GM10266 (cell line): ENCODE measurements around the gene SEMA3F.

Experiments
- DNase-seq: peaks from one replicate; pipeline ENCODE4 v3.0.0; 2012; ENCODE audit errors: extremely low spot score
- TF ChIP-seq, protein P1 (sequence below): IDR thresholded peaks from 2 replicates; pipeline ENCODE4 v1.5.1; 2012; ENCODE audit warnings: mild to moderate bottlenecking, low read depth; ENCODE audit not compliant: control insufficient read depth, insufficient read depth; ENCODE audit errors: missing control alignments

SEMA3F gene

DNA sequence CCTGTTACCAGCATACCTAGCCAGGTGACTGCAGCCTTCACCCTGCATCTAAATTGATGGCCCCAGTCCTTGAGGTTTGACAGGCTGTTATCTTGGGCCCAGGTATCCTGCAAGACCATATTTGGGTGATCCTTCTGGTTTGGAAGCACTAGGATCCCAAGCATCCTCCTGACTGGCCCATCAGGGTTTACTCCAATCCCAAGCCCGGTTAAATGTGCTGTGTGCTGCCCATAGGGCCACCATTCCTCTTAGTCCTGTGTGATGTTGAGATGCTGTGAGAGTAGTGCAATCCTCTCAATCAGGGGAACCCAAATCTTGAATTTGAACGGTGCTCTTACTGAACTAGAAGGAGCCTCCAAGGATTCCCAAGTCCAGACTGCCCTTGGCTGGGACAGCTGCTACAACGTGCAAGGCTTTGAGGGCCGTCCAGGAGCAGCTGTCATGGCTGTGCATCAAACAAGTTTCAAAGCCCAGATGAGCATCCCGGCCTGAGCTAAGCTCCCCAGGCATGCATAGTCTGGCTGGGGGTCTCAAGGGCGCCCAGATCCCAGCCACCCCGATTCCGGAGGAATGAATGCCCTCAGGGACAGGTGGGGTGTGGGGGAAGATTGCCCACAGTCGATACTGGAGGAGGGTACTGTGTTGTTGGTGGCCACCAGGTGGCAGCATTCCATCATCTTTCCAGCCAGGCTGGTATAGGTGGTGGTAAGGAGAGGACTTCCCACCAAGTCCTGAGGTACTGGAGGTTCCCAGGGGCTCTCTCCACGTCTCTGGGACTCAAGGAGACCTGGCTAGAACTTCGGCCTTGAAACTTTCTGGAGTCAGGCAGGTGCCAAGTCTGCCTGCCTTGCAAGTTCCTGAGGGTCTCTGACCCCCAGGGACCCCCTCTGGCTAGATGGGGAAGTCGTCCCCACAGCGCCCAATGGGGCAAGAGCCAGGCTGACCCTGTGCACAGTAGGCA is 33.8 kb upstream of the SEMA3F start:
- DNase-seq = peak; percentile 88
- TF ChIP-seq, protein P1, sequence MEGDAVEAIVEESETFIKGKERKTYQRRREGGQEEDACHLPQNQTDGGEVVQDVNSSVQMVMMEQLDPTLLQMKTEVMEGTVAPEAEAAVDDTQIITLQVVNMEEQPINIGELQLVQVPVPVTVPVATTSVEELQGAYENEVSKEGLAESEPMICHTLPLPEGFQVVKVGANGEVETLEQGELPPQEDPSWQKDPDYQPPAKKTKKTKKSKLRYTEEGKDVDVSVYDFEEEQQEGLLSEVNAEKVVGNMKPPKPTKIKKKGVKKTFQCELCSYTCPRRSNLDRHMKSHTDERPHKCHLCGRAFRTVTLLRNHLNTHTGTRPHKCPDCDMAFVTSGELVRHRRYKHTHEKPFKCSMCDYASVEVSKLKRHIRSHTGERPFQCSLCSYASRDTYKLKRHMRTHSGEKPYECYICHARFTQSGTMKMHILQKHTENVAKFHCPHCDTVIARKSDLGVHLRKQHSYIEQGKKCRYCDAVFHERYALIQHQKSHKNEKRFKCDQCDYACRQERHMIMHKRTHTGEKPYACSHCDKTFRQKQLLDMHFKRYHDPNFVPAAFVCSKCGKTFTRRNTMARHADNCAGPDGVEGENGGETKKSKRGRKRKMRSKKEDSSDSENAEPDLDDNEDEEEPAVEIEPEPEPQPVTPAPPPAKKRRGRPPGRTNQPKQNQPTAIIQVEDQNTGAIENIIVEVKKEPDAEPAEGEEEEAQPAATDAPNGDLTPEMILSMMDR = peak; percentile 80

GRCh38 chr3:50122071-50122470 is 33.1 kb upstream of the SEMA3F start:
- TF ChIP-seq, protein P1 = no peak
- DNase-seq = no peak

DNA sequence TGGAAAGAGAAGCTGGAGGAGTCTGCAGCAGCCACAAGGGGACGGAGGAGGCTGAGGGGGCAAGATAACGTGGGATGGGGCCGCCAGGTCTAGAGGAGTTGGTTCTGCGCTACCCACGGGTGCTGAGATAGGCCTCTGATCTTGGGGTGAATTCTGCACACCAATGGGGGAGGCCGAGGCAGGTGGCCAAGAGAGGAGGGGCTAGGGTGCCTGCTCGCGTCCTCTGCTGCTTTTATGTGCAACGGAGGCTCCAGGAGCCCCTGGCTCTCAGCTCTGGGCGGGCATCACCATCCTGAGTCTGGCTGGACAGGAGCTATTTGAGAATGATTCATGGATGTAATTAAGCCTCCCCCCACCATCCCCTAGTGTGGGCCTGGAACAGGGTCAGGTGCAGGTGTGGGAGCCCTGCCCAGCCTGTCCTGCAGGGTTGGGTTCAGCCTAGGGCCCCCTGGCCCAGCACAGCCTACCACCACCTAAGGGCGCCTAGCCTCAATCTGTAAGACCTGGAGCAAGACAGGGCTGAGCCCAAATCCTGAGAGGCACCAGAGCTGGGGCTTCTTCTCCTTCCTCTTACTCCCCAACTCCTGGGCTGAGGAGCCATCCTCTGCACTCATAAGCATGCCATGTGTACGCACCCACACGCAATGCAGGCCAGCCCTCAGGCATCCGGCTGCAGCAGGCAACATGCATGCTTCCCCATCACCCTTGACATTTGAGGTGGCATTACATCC is 32.3 kb upstream of the SEMA3F start:
- TF ChIP-seq, protein P1 = no peak
- DNase-seq = no peak

DNA sequence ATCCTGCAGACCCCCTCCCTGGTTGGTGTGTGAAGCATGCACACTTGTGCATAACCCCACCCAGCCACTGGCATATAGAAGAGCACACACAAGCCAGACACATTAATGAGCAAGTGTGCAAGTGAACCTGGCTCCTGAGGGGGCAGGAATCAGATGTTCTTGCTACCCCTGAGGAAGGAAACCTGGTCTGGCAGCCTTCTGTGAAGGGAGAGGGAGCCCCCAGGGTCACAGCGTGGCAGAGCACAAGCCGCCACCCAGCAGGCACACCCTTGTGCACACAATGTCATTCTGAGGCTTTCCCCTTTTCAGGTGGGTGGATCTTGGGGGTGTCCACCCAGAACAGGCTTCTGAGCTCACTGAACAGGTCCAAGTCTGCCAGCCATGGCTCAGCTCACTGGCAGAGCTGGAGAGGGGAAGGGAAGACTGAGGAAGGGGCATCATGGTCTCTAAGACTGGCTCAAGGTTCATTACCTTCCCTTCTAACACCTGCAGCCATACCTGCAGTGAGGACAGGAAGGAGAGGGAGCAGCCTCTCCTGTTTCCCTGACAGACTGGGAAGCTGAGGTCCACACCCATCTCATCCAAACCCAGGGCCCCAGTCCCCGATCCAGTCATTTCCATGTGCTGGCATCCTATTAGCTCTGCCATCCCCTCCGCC is 31.6 kb upstream of the SEMA3F start:
- TF ChIP-seq, protein P1 = no peak
- no peak for DNase-seq

GRCh38 chr3:50124052-50124799 is 30.9 kb upstream of the SEMA3F start:
- TF ChIP-seq, protein P1 = no peak
- no peak for DNase-seq

- DNase-seq = no peak
- TF ChIP-seq, protein P1 = no peak
Measured at GRCh38 chr3:50124800-50125178, 30.3 kb upstream of the SEMA3F start.
